K562 (cell line): ENCODE results near the gene MUSTN1. TPM values are rescaled to one million over a fixed set of nuclear protein-coding genes. Genes with fewer than 3 reads are reported as not detected.

Experiments used
- ATAC-seq: fragments of 200-7000 bp; cut with Tn5 transposase; 3 replicates; pipeline ENCODE4 v1.9.1; 2020; ENCODE audit warnings: moderate library complexity
- BruUV-seq: library from RNA; stranded (reverse); fragments of 400-500 nt; replicated peaks from 2 replicates; lab custom pipeline; 2021; lab: Mats Ljungman, UMichigan
- CTCF ChIA-PET: fragments of 300-600 bp; formaldehyde crosslinking; extraction: SDS; loops from one replicate; lab custom pipeline; 2021; ENCODE audit warnings: low intra/inter-chr PET ratio; lab: Yijun Ruan, JAX
- POLR2A ChIA-PET: fragments of 300-600, 350-650 bp; sonication (Branson Sonifier 250); formaldehyde crosslinking; extraction: SDS; loops from one replicate; lab custom pipeline; 2021; ENCODE audit warnings: antibody characterized with exemption, inconsistent platforms; lab: Yijun Ruan, JAX
- DNase-seq, 4 experiments: peaks; one replicate each; pipeline versions ENCODE4 v3.0.0 to v3.0.0-alpha.2; 2011 to 2018; ENCODE audit warnings: low spot score in 3 of 4, mixed read lengths in 3 of 4; ENCODE audit errors: extremely low read depth in 1 of 4
- FAIRE-seq: peaks from 2 replicates; lab custom pipeline; 2011; peaks lifted over from hg19 to GRCh38; lab: Jason Lieb, UNC
- H2AFZ ChIP-seq: 2 replicates; pipeline ENCODE4 v1.6.0; 2011; ENCODE audit warnings: low read depth, low read length, control low read depth, inconsistent platforms
- H3K27ac ChIP-seq: fragments of 200-600 bp; 3 replicates; pipeline ENCODE4 v1.8.0; 2011; ENCODE audit warnings: low read depth, mild to moderate bottlenecking, control low read depth, inconsistent platforms, low read length, moderate library complexity, mixed read lengths; ENCODE audit errors: extremely low read depth
- H3K27me3 ChIP-seq, 2 experiments: fragments of 300-600 bp in 1 of 2; 2 replicates in 1 of 2; 3 replicates in 1 of 2; pipeline versions ENCODE4 v1.6.0 to v1.8.0; 2011; ENCODE audit warnings: inconsistent platforms in 2 of 2, low read length in 2 of 2, mild to moderate bottlenecking in 1 of 2, mixed read lengths in 1 of 2, moderate library complexity in 1 of 2; ENCODE audit not compliant: control insufficient read depth in 2 of 2, insufficient read depth in 2 of 2
- H3K36me3 ChIP-seq: fragments of 300-600 bp; 3 replicates; pipeline ENCODE4 v1.8.0; 2011; ENCODE audit warnings: mild to moderate bottlenecking, low read length, inconsistent platforms; ENCODE audit not compliant: control insufficient read depth, insufficient read depth
- H3K4me1 ChIP-seq, 2 experiments: fragments of 200-600 bp in 1 of 2; replicated peaks in 1 of 2; 2 replicates in 1 of 2; 3 replicates in 1 of 2; pipeline versions ENCODE4 v1.5.1 to v1.8.0; 2011; ENCODE audit warnings: inconsistent platforms in 2 of 2, low read length in 2 of 2, mild to moderate bottlenecking in 1 of 2, mixed read lengths in 1 of 2, moderate library complexity in 1 of 2; ENCODE audit not compliant: control insufficient read depth in 2 of 2, insufficient read depth in 2 of 2
- H3K4me2 ChIP-seq: 2 replicates; pipeline ENCODE4 v1.6.1; 2011; ENCODE audit warnings: low read length, control low read depth, inconsistent platforms, mixed read lengths; ENCODE audit not compliant: insufficient read depth
- H3K4me3 ChIP-seq: fragments of 200-600 bp; sonication (generic), shearing (Covaris generic); 2 replicates; pipeline ENCODE4 v1.5.1; 2016; ENCODE audit warnings: control low read depth, inconsistent platforms
- H3K79me2 ChIP-seq: fragments of 200-600 bp; 3 replicates; pipeline ENCODE4 v1.8.0; 2011; ENCODE audit warnings: low read length, inconsistent platforms; ENCODE audit not compliant: control insufficient read depth, insufficient read depth
- H3K9ac ChIP-seq, 2 experiments: 2 replicates each; pipeline versions ENCODE4 v1.6.0 to v1.6.1; 2011; ENCODE audit warnings: low read depth in 2 of 2, low read length in 2 of 2, control low read depth in 1 of 2, inconsistent platforms in 1 of 2, mild to moderate bottlenecking in 1 of 2, mixed read lengths in 1 of 2; ENCODE audit not compliant: insufficient read depth in 1 of 2
- H3K9me1 ChIP-seq: one replicate; pipeline ENCODE4 v1.6.0; 2011; ENCODE audit warnings: inconsistent platforms, mild to moderate bottlenecking, low read length, moderate library complexity; ENCODE audit not compliant: control insufficient read depth, insufficient read depth
- H3K9me3 ChIP-seq: replicated peaks from 2 replicates; pipeline ENCODE4 v1.5.1; 2011; ENCODE audit warnings: low read depth, low read length, inconsistent platforms; ENCODE audit not compliant: control insufficient read depth, insufficient read depth
- H4K20me1 ChIP-seq: replicated peaks from 2 replicates; pipeline ENCODE4 v1.6.1; 2011; ENCODE audit warnings: low read length, inconsistent platforms, mixed read lengths; ENCODE audit not compliant: control insufficient read depth, insufficient read depth
- BRF2 ChIP-seq: IDR thresholded peaks from 3 replicates; pipeline ENCODE4 v1.6.1; 2011; ENCODE audit warnings: borderline replicate concordance, mild to moderate bottlenecking; ENCODE audit not compliant: insufficient read length, insufficient read depth
- FOSL1 ChIP-seq: fragments of 200-800 bp; sonication (Bioruptor generic); conservative IDR thresholded peaks from 2 replicates; pipeline ENCODE4 v1.6.1; 2016; ENCODE audit warnings: missing genetic modification characterization, missing compliant biosample characterization
- FOXJ3 ChIP-seq: sonication (generic); formaldehyde crosslinking; IDR thresholded peaks from 2 replicates; pipeline ENCODE4 v1.4.0; 2020; ENCODE audit warnings: mild to moderate bottlenecking, missing genetic modification reagents
- FOXP1 ChIP-seq: sonication (generic); formaldehyde crosslinking; IDR thresholded peaks from 2 replicates; pipeline ENCODE4 v1.8.0; 2022; ENCODE audit warnings: mild to moderate bottlenecking, missing genetic modification reagents
- GATA2 ChIP-seq: sonication (generic); formaldehyde crosslinking; IDR thresholded peaks from 2 replicates; pipeline ENCODE4 v1.4.0; 2020; ENCODE audit warnings: mild to moderate bottlenecking, missing genetic modification reagents
- HDAC8 ChIP-seq: fragments of 450-650 bp; IDR thresholded peaks from 2 replicates; pipeline ENCODE4 v1.6.1; 2016; ENCODE audit warnings: mild to moderate bottlenecking, missing genetic modification characterization, moderate library complexity, missing compliant biosample characterization
- MEF2A ChIP-seq: IDR thresholded peaks from 2 replicates; pipeline ENCODE4 v1.6.1; 2011; ENCODE audit warnings: low read depth, mild to moderate bottlenecking, low read length, moderate library complexity; ENCODE audit not compliant: control insufficient read depth
- NEUROD1 ChIP-seq: fragments of 150-350 bp; IDR thresholded peaks from 2 replicates; pipeline ENCODE4 v1.6.1; 2014; ENCODE audit warnings: borderline replicate concordance, low read length, low read depth; ENCODE audit not compliant: partially characterized antibody
- SMARCA4 ChIP-seq: fragments of 450-650 bp; IDR thresholded peaks from 2 replicates; pipeline ENCODE4 v1.6.1; 2016
- SNAPC5 ChIP-seq: fragments of 250-450 bp; sonication (Bioruptor Pico); IDR thresholded peaks from 2 replicates; pipeline ENCODE4 v1.8.0; 2021; ENCODE audit warnings: moderate library complexity, mild to moderate bottlenecking, inconsistent platforms
- ZFX ChIP-seq: sonication (generic); formaldehyde crosslinking; IDR thresholded peaks from 2 replicates; pipeline ENCODE4 v1.8.0; 2022; ENCODE audit warnings: mild to moderate bottlenecking, missing genetic modification reagents, moderate library complexity
- ZNF384 ChIP-seq: IDR thresholded peaks from 2 replicates; pipeline ENCODE4 v1.6.1; 2012; ENCODE audit warnings: low read depth, low read length, improper control_type of control experiment
- WGBS: fragments of 100-300 bp; shearing (Covaris generic); methylation state at CpG from one replicate; pipeline ENCODE4 v1.1.6; 2016; ENCODE audit warnings: low coverage, mixed read lengths; ENCODE audit not compliant: insufficient coverage; ENCODE audit errors: missing lambda C conversion rate; 5-methylcytosine and 5-hydroxymethylcytosine counted together
- in situ Hi-C: fragments of 300-500 bp; cut with MboI; formaldehyde crosslinking; loops from 4 replicates; pipeline ENCODE4 v1.15.0; 2018; ENCODE audit warnings: inconsistent platforms, mixed read lengths
- intact Hi-C: fragments of 100-400 bp; cut with micrococcal nuclease; formaldehyde crosslinking; loops from 2 replicates; pipeline ENCODE4 v1.14.2; 2022
- polyA plus RNA-seq, 8 experiments: library from polyadenylated mRNA; depleted of rRNA in 4 of 8; stranded (reverse) in 5 of 8; unstranded in 3 of 8; fragments of >200 nt; fragmentation: Nextera tagmentation in 2 of 8; fragmentation: Illumina TruSeq in 1 of 8; extraction: Ambion mirVana in 2 of 8; extraction: Trizol in 1 of 8; gene quantifications; 2 replicates each; pipeline versions ENCODE4 v1.2.1 to v1.2.3, GENCODE V29; 2011 to 2014; ENCODE audit warnings: inconsistent platforms in 1 of 8, missing spikeins in 1 of 8
- total RNA-seq, 7 experiments: library from RNA; depleted of rRNA in 6 of 7; stranded (reverse); fragments of >200 nt in 6 of 7; fragmentation: Illumina TruSeq in 2 of 7; extraction: Trizol in 2 of 7; gene quantifications; 2 replicates each; pipeline versions ENCODE4 v1.2.1 to v1.2.3, GENCODE V29; 2011 to 2021; ENCODE audit warnings: low replicate concordance in 1 of 7

MUSTN1 gene
- total and polyA plus RNA-seq, 9 of the 15 experiments (the other 6 are each of a cell fraction or from before 2014, with no cell fraction given): 0.15 to 0.78 (median 0.44) TPM; not detected in 4

GRCh38 chr3:52819936-52820335, 14.9 kb downstream of the MUSTN1 start:
- intact Hi-C loops: no loop called here
- H3K27me3 ChIP-seq: peaks cover 0 to 42% of the 10 kb centered on the region in 2 experiments; a peak in 3 of 5 replicates
- no peaks in the 10 kb centered on the region; the same call in 1 of the 2 replicates for H4K20me1 ChIP-seq
- no peaks in the 10 kb centered on the region for H3K36me3 ChIP-seq
- no peaks in the 10 kb centered on the region for H3K9me3 ChIP-seq
- no peaks in the 10 kb centered on the region for H3K9me1 ChIP-seq
- no peak overlapping the region for H2AFZ ChIP-seq
- no peak overlapping the region for H3K27ac ChIP-seq
- ChIA-PET CTCF (no interaction called here), POLR2A (interaction anchor here (0.6 to 1.8 kb wide), 2 partner anchors 11 to 13 kb away, joined by 3 to 4 read pairs; no protein-coding TSS in a partner anchor)
- FAIRE-seq (no peak), ATAC-seq (no peak), DNase-seq (no peak)
- TF ChIP-seq SNAPC5 (no peak), FOSL1 (tag) (no peak), ZNF384 (no peak), SMARCA4 (no peak), NEUROD1 (no peak), GATA2 (CRISPR knock-in tag) (no peak), FOXP1 (CRISPR knock-in tag) (no peak), FOXJ3 (CRISPR knock-in tag) (no peak), HDAC8 (no peak), BRF2 (no peak), MEF2A (no peak), ZFX (CRISPR knock-in tag) (no peak)
- H3K4me3 ChIP-seq: no peak overlapping the region
- H3K4me1 ChIP-seq: peaks cover 0 to 11% of the 10 kb centered on the region in 2 experiments; a peak in 2 of 5 replicates
- WGBS: 7% methylated on average over 2 of the region's 2 CpGs
- no peak overlapping the region for H3K4me2 ChIP-seq
- H3K79me2 ChIP-seq: no peaks in the 10 kb centered on the region
- in situ Hi-C loops: no loop called here
- BruUV-seq: no TSS peak
- H3K9ac ChIP-seq: no peak overlapping the region
